H1 (cell line): ENCODE measurements around the gene JPH2.

Source experiments
- CREB1 ChIP-seq: IDR thresholded peaks from 2 replicates; pipeline ENCODE4 v1.6.1; 2012; ENCODE audit warnings: inconsistent platforms
- RXRA ChIP-seq: IDR thresholded peaks from 2 replicates; pipeline ENCODE4 v1.6.1; 2011; ENCODE audit warnings: low read depth, mild to moderate bottlenecking, low read length, moderate library complexity; ENCODE audit not compliant: insufficient read depth
- TEAD4 ChIP-seq: IDR thresholded peaks from 2 replicates; pipeline ENCODE4 v1.6.1; 2012; ENCODE audit warnings: low read depth, low read length, inconsistent platforms, mixed read lengths
- TF ChIP-seq, protein P1 (sequence below), 3 experiments: IDR thresholded peaks; 1 replicate in 2 of 3; 2 replicates in 1 of 3; pipeline versions ENCODE4 v1.5.1 to v1.6.1; 2011; ENCODE audit warnings: low read length in 3 of 3, mild to moderate bottlenecking in 3 of 3, inconsistent platforms in 2 of 3, low read depth in 1 of 3, moderate library complexity in 1 of 3; ENCODE audit not compliant: insufficient read depth in 1 of 3; ENCODE audit errors: control extremely low read depth in 1 of 3

DNA sequence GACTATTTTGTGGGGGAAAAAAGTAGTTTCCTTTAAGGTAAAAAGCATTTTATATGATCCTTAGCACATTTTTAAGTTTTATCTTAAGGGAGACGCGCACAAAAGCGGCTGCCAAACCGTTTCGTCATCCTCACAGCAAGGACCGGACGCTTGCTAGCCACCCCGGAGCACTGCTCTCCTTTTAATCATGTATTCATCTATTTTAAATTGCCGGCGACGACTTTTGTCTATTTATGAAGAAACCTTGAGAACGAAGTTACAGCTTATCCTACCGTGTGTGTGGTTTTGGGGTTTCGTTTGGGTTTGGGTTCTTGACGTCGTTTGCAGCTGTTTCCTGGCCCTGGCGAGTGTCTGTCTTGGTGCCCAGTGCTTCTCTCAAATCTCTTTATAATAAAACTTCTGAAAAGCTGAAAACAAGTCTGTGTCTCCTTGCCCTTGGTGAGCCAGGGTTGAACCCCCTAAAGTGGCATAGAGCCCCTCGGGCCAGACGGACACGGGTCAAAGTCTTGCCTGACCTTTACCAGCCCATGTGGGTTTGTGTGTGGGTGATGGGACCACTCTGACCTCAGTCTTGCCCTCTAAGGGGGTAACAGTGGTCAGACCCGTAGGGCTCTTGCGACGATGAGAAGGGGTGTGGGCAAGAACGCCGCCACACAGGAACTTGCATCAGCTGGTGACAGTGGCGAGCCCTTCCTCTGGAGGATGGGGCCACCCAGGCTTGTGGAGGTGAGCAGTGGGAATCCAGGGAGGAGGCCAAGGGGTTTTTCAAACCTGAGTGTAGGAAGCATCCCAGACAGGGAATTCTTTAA lies 117.6 kb downstream of the JPH2 start:
- TF ChIP-seq, protein P1, sequence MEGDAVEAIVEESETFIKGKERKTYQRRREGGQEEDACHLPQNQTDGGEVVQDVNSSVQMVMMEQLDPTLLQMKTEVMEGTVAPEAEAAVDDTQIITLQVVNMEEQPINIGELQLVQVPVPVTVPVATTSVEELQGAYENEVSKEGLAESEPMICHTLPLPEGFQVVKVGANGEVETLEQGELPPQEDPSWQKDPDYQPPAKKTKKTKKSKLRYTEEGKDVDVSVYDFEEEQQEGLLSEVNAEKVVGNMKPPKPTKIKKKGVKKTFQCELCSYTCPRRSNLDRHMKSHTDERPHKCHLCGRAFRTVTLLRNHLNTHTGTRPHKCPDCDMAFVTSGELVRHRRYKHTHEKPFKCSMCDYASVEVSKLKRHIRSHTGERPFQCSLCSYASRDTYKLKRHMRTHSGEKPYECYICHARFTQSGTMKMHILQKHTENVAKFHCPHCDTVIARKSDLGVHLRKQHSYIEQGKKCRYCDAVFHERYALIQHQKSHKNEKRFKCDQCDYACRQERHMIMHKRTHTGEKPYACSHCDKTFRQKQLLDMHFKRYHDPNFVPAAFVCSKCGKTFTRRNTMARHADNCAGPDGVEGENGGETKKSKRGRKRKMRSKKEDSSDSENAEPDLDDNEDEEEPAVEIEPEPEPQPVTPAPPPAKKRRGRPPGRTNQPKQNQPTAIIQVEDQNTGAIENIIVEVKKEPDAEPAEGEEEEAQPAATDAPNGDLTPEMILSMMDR (IDR thresholded peaks at IDR 0.05; ENCODE audit: control extremely low read depth in 1 of 3, insufficient read depth in 1 of 3, low read depth in 1 of 3, low read length in 3 of 3) = no peak
- TF ChIP-seq TEAD4 (no peak), CREB1 (no peak), RXRA (no peak)
